Measurements from ENCODE around the gene AKR1B15. TPM values are rescaled to one million over a fixed set of nuclear protein-coding genes. Genes with fewer than 3 reads are reported as not detected.

The AKR1B15 gene
- total RNA-seq, 1 donor from 2014 or later, result not detected

DNA sequence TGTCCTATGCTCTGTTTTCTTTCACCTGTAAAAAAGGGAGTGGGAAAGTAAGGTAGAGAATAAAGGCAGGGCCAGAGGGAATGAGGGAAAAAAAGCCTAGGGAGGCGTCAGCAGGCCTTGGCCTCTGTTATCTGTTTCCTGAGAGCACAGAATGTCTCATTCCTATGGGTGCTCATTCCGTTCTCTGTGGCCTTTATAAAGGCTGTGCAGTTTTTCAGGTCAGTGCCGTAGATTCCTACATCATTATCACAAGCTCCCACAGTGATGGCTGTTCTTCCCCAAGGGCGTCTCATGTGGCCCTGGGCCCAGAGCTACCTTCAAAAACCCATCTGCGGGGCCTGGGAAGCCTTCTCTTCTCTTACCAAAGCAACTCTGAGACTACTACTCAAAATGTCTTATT lies 38.3 kb upstream of the AKR1B15 start:
- Histone ChIP-seq H3K4me1 (no peaks in the 10 kb centered on the region), H3K4me3 (no peak overlapping the region), H3K4me2 (no peak overlapping the region), H3K79me2 (ENCODE audit: low read depth) (no peaks in the 10 kb centered on the region), H2AFZ (replicated peaks) (no peak overlapping the region), H3K27me3 (peaks cover 12% of the 10 kb centered on the region), H3K27ac (no peak overlapping the region), H3K36me3 (no peaks in the 10 kb centered on the region), H3K9ac (no peak overlapping the region), H4K20me1 (ENCODE audit: low read depth) (no peaks in the 10 kb centered on the region), H3F3A (ENCODE audit: low read depth) (no peaks in the 10 kb centered on the region), H3K9me3 (ENCODE audit: low read depth) (no peaks in the 10 kb centered on the region)
- Mint-ChIP-seq H3K36me3 (no peaks in the 10 kb centered on the region), H3K4me3 (no peak overlapping the region), H3K9me3 (no peaks in the 10 kb centered on the region), H3K4me1 (peaks cover 7% of the 10 kb centered on the region), H3K27ac (no peak overlapping the region), H3K27me3 (ENCODE audit: insufficient read depth, low read depth) (peaks cover 6% of the 10 kb centered on the region)
- DNase-seq (ENCODE audit: low spot score), result no peak
- no peak for TF ChIP-seq CTCF (IDR thresholded peaks at IDR 0.05)
- no peak for TF ChIP-seq EZH2phosphoT487 (IDR thresholded peaks at IDR 0.05)
- TF ChIP-seq EZH2 (IDR thresholded peaks at IDR 0.05), result no peak

DNA sequence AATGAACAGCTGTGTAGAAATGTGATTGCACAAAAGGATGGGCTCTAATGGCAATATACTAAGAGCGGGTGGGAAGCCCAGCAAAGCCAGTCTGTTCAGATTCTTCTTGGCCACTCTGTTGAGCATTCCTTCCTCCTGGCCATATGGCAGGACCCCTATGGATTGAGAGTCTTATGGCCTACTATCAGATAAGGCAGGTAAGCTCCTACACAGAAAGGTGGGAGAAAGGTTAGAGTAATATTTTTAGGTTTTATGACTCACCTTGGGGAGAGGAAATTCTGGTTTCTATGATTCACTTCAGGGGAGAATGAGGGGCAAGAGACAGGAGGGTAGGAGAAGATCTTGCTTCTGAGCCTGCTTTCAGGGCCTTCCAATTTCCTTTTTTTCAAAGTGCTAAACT lies 36.6 kb upstream of the AKR1B15 start:
- Histone ChIP-seq H3K4me3 (no peak overlapping the region), H3K9ac (no peak overlapping the region), H3K27ac (no peak overlapping the region), H3K4me1 (no peaks in the 10 kb centered on the region), H4K20me1 (ENCODE audit: low read depth) (no peaks in the 10 kb centered on the region), H2AFZ (replicated peaks) (no peak overlapping the region), H3K36me3 (no peaks in the 10 kb centered on the region), H3K79me2 (ENCODE audit: low read depth) (no peaks in the 10 kb centered on the region), H3F3A (ENCODE audit: low read depth) (no peaks in the 10 kb centered on the region), H3K9me3 (ENCODE audit: low read depth) (no peaks in the 10 kb centered on the region), H3K4me2 (no peak overlapping the region), H3K27me3 (peaks cover 12% of the 10 kb centered on the region)
- Mint-ChIP-seq H3K4me1 (peaks cover 9% of the 10 kb centered on the region), H3K36me3 (no peaks in the 10 kb centered on the region), H3K4me3 (no peak overlapping the region), H3K27ac (no peak overlapping the region), H3K27me3 (ENCODE audit: insufficient read depth, low read depth) (peaks cover 7% of the 10 kb centered on the region), H3K9me3 (no peaks in the 10 kb centered on the region)
- DNase-seq (ENCODE audit: low spot score), result no peak
- TF ChIP-seq EZH2phosphoT487 (IDR thresholded peaks at IDR 0.05) (no peak), EZH2 (IDR thresholded peaks at IDR 0.05) (no peak), CTCF (IDR thresholded peaks at IDR 0.05) (no peak)

DNA sequence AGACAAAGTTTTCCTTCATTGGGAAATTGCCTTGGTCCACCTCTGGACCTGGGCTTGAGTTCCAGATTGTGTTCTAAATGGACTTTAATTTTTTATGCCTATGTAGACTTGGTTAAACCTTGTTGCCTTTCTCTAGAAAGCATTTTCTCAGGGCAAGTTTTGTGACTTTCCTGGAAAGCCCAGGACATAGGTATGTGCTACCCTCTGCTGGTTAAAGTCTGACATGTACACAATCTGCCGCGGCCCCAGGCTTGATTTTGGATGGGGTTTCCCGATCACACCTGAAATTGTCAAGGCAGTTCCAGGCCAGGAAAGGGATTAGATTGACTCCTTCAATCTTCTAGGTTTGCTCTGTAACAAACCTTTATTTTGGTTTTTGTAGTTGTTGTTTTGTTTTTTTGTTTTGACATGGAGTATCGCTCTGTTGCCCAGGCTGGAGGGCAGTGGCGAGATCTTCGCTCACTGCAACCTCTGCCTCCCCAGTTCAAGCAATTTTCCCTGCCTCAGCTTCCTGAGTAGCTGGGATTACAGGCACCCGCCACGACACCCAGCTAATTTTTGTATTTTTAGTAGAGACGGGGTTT lies 35.6 kb upstream of the AKR1B15 start:
- H3K9me3 Mint-ChIP-seq, result no peaks in the 10 kb centered on the region
- no peaks in the 10 kb centered on the region for H3K36me3 ChIP-seq
- H3K27me3 ChIP-seq, result peaks cover 12% of the 10 kb centered on the region
- H4K20me1 ChIP-seq (ENCODE audit: low read depth), result no peaks in the 10 kb centered on the region
- H3K4me1 ChIP-seq, result no peaks in the 10 kb centered on the region
- no peak overlapping the region for H3K9ac ChIP-seq
- H2AFZ ChIP-seq (replicated peaks), result no peak overlapping the region
- TF ChIP-seq EZH2 (IDR thresholded peaks at IDR 0.05) (no peak), EZH2phosphoT487 (IDR thresholded peaks at IDR 0.05) (no peak), CTCF (IDR thresholded peaks at IDR 0.05) (peak; percentile 74)
- H3K27ac Mint-ChIP-seq, result no peak overlapping the region
- no peak overlapping the region for H3K4me2 ChIP-seq
- peaks cover 9% of the 10 kb centered on the region for H3K4me1 Mint-ChIP-seq
- H3F3A ChIP-seq (ENCODE audit: low read depth), result no peaks in the 10 kb centered on the region
- no peak overlapping the region for H3K4me3 Mint-ChIP-seq
- no peak overlapping the region for H3K4me3 ChIP-seq
- H3K27ac ChIP-seq, result no peak overlapping the region
- no peaks in the 10 kb centered on the region for H3K79me2 ChIP-seq (ENCODE audit: low read depth)
- DNase-seq (ENCODE audit: low spot score), result peak; percentile 66
- H3K36me3 Mint-ChIP-seq, result no peaks in the 10 kb centered on the region
- peaks cover 7% of the 10 kb centered on the region for H3K27me3 Mint-ChIP-seq (ENCODE audit: insufficient read depth, low read depth)
- H3K9me3 ChIP-seq (ENCODE audit: low read depth), result no peaks in the 10 kb centered on the region

Measured in neural progenitor cell (in vitro differentiated cells).